ENCODE data around the gene NTHL1.

DNA sequence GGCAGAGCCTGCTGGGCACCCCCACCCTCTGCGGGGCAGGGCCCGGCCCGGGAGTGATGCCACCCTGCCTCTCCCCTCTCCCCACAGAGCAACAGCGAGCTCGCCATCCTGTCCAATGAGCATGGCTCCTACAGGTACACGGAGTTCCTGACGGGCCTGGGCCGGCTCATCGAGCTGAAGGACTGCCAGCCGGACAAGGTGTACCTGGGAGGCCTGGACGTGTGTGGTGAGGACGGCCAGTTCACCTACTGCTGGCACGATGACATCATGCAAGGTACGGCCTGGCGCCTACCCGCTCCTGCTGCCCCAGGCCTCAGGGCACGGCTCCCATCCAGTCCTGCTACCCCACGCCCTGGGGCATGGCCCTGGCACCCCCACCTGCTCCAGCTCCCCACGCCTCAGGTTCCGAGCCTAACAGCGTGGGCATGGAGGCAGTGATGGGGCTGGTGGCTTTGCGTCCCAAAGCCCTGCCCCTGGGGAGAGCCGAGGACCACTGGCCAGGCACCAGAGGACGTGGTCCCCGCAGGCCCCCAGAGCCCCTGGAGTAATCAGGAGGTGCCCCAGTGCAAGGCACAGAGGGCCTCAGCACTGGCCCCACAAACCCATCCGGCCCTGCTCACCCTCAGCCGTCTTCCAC, 38.6 kb upstream of the NTHL1 start:
- no peak for TF ChIP-seq POLR2A (IDR thresholded peaks at IDR 0.05)
- TF ChIP-seq, protein P1, sequence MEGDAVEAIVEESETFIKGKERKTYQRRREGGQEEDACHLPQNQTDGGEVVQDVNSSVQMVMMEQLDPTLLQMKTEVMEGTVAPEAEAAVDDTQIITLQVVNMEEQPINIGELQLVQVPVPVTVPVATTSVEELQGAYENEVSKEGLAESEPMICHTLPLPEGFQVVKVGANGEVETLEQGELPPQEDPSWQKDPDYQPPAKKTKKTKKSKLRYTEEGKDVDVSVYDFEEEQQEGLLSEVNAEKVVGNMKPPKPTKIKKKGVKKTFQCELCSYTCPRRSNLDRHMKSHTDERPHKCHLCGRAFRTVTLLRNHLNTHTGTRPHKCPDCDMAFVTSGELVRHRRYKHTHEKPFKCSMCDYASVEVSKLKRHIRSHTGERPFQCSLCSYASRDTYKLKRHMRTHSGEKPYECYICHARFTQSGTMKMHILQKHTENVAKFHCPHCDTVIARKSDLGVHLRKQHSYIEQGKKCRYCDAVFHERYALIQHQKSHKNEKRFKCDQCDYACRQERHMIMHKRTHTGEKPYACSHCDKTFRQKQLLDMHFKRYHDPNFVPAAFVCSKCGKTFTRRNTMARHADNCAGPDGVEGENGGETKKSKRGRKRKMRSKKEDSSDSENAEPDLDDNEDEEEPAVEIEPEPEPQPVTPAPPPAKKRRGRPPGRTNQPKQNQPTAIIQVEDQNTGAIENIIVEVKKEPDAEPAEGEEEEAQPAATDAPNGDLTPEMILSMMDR (IDR thresholded peaks at IDR 0.05), result no peak

Data from Peyer's patch (tissue), 4 donors.